Measurements from ENCODE around the gene TAS1R2. TPM values are rescaled to one million over a fixed set of nuclear protein-coding genes. Genes with fewer than 3 reads are reported as not detected.
A peak's percentile ranks its signal among the peaks of the same experiment; 100 is the strongest.

TAS1R2 gene
- total and polyA plus RNA-seq, 9 of the 15 experiments (the other 6 are each of a cell fraction or from before 2014, with no cell fraction given): not detected

DNA sequence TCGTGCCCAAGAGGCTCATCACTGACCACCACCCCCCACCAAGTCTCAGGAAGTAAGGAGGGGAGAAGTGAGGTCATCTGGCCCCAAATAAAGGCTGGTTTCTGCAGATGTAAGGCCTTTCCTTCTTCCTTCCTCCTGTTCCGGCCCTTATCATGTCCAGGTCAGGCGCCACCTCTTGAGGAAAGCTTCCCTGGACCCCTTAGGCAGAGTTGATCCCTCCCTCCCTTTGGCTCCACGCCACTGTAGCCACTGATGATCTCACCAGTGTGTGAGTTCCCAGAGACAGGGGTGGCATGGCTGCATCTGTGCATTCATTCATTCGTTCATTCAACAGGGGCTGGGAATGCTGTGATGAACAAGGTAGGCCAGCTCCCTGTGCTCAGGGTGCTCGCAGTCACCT, 59.2 kb downstream of the TAS1R2 start (continued):
- peak; percentile 32; the same call in 1 of the 2 replicates for TF ChIP-seq ARID1B (IDR thresholded peaks at IDR 0.05)
- peak; percentile 65 for TF ChIP-seq ETV1 (tag; conservative IDR thresholded peaks at IDR 0.05; ENCODE audit: low read depth)
- no peak for TF ChIP-seq CBX1 (IDR thresholded peaks at IDR 0.05; ENCODE audit: low read depth)
- TF ChIP-seq ZNF24 (IDR thresholded peaks at IDR 0.05): peak; percentile 87
- TF ChIP-seq CBFA2T2 (conservative IDR thresholded peaks at IDR 0.05): no peak
- TF ChIP-seq ZNF644 (tag; IDR thresholded peaks at IDR 0.05; ENCODE audit: low read depth): no peak
- TF ChIP-seq, protein P1, sequence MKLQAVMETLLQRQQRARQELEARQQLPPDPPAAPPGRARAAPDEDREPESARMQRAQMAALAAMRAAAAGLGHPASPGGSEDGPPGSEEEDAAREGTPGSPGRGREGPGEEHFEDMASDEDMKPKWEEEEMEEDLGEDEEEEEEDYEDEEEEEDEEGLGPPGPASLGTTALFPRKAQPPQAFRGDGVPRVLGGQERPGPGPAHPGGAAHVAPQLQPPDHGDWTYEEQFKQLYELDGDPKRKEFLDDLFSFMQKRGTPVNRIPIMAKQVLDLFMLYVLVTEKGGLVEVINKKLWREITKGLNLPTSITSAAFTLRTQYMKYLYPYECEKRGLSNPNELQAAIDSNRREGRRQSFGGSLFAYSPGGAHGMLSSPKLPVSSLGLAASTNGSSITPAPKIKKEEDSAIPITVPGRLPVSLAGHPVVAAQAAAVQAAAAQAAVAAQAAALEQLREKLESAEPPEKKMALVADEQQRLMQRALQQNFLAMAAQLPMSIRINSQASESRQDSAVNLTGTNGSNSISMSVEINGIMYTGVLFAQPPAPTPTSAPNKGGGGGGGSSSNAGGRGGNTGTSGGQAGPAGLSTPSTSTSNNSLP (IDR thresholded peaks at IDR 0.05; ENCODE audit: borderline replicate concordance, low read depth, low read length): no peak
- no peak for TF ChIP-seq ZNF232 (CRISPR knock-in tag; IDR thresholded peaks at IDR 0.05)
- no peak for TF ChIP-seq SETDB1 (IDR thresholded peaks at IDR 0.05; ENCODE audit: low read length)
- TF ChIP-seq, protein P2, sequence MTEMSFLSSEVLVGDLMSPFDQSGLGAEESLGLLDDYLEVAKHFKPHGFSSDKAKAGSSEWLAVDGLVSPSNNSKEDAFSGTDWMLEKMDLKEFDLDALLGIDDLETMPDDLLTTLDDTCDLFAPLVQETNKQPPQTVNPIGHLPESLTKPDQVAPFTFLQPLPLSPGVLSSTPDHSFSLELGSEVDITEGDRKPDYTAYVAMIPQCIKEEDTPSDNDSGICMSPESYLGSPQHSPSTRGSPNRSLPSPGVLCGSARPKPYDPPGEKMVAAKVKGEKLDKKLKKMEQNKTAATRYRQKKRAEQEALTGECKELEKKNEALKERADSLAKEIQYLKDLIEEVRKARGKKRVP (CRISPR knock-in tag; IDR thresholded peaks at IDR 0.05): no peak
- TF ChIP-seq, protein P3, sequence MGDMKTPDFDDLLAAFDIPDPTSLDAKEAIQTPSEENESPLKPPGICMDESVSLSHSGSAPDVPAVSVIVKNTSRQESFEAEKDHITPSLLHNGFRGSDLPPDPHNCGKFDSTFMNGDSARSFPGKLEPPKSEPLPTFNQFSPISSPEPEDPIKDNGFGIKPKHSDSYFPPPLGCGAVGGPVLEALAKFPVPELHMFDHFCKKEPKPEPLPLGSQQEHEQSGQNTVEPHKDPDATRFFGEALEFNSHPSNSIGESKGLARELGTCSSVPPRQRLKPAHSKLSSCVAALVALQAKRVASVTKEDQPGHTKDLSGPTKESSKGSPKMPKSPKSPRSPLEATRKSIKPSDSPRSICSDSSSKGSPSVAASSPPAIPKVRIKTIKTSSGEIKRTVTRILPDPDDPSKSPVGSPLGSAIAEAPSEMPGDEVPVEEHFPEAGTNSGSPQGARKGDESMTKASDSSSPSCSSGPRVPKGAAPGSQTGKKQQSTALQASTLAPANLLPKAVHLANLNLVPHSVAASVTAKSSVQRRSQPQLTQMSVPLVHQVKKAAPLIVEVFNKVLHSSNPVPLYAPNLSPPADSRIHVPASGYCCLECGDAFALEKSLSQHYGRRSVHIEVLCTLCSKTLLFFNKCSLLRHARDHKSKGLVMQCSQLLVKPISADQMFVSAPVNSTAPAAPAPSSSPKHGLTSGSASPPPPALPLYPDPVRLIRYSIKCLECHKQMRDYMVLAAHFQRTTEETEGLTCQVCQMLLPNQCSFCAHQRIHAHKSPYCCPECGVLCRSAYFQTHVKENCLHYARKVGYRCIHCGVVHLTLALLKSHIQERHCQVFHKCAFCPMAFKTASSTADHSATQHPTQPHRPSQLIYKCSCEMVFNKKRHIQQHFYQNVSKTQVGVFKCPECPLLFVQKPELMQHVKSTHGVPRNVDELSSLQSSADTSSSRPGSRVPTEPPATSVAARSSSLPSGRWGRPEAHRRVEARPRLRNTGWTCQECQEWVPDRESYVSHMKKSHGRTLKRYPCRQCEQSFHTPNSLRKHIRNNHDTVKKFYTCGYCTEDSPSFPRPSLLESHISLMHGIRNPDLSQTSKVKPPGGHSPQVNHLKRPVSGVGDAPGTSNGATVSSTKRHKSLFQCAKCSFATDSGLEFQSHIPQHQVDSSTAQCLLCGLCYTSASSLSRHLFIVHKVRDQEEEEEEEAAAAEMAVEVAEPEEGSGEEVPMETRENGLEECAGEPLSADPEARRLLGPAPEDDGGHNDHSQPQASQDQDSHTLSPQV (IDR thresholded peaks at IDR 0.05): 0 out of 2 replicates have a peak, but pooled peaks have one; percentile 34
- TF ChIP-seq SMAD4 (CRISPR knock-in tag; conservative IDR thresholded peaks at IDR 0.05): no peak
- no peak for TF ChIP-seq CEBPB (tag; IDR thresholded peaks at IDR 0.05)
- TF ChIP-seq CBFA2T3 (IDR thresholded peaks at IDR 0.05): peak; percentile 60
- TF ChIP-seq, protein P4, sequence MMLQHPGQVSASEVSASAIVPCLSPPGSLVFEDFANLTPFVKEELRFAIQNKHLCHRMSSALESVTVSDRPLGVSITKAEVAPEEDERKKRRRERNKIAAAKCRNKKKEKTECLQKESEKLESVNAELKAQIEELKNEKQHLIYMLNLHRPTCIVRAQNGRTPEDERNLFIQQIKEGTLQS (IDR thresholded peaks at IDR 0.05): peak; percentile 71
- TF ChIP-seq, protein P4 (CRISPR knock-in tag; conservative IDR thresholded peaks at IDR 0.05): no peak
